ENCODE measurements around the gene TBX18.

GRCh38 chr6:84675651-84676050, 88.7 kb downstream of the TBX18 start:
- TF ChIP-seq TAF1 (IDR thresholded peaks at IDR 0.05; ENCODE audit: borderline replicate concordance, low read depth, low read length) (no peak), POLR2A (IDR thresholded peaks at IDR 0.05; ENCODE audit: low read depth, low read length) (no peak)
